Measurements from ENCODE around the gene CBR4.

DNA sequence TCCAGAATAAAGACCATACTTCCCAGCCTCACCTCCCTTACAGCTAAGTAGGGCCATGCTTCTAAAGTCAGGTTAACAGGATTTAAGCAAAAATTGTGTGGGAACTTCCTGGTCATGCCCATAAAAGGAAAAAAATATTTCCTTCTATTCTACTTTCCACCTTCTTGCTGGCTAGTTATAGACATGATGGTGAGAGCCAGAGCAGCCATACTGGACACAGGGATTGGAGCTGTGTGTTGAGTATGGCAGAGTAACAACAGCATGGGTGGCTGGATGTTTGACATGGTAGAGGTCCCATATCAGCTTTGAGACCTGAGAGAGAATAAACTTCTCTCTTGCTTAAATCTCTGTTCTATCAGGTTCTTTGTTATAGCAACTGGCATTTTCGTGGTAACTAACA is 15.1 kb upstream of the CBR4 start:
- TF ChIP-seq, protein P1, sequence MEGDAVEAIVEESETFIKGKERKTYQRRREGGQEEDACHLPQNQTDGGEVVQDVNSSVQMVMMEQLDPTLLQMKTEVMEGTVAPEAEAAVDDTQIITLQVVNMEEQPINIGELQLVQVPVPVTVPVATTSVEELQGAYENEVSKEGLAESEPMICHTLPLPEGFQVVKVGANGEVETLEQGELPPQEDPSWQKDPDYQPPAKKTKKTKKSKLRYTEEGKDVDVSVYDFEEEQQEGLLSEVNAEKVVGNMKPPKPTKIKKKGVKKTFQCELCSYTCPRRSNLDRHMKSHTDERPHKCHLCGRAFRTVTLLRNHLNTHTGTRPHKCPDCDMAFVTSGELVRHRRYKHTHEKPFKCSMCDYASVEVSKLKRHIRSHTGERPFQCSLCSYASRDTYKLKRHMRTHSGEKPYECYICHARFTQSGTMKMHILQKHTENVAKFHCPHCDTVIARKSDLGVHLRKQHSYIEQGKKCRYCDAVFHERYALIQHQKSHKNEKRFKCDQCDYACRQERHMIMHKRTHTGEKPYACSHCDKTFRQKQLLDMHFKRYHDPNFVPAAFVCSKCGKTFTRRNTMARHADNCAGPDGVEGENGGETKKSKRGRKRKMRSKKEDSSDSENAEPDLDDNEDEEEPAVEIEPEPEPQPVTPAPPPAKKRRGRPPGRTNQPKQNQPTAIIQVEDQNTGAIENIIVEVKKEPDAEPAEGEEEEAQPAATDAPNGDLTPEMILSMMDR (IDR thresholded peaks at IDR 0.05), result no peak
- TF ChIP-seq POLR2A (IDR thresholded peaks at IDR 0.05), result no peak

Measured in heart left ventricle (tissue), 13 donors.